Esophagus squamous epithelium (tissue), 5 donors: ENCODE results near the gene ARHGAP12. TPM values are rescaled to one million over a fixed set of nuclear protein-coding genes. Genes with fewer than 3 reads are reported as not detected.
"Not testable (repeated sequence)": the region's sequence is repeated elsewhere in the genome, so short reads cannot be mapped to it uniquely, and the experiment has no call there.

Source experiments
- DNase-seq: peaks from one replicate; lab custom pipeline; 2025; lab: John Stamatoyannopoulos, UW
- H3K27ac ChIP-seq, 4 donors: fragments of 200-600 bp; sonication (generic); one replicate each; pipeline ENCODE4 v1.5.1; 2016 to 2019; ENCODE audit warnings: mild to moderate bottlenecking in 1 of 4
- H3K27me3 ChIP-seq, 4 donors: fragments of 200-600 bp; sonication (generic); 1 replicate in 3 of 4; 2 replicates in 1 of 4; pipeline versions ENCODE4 v1.5.1 to v1.6.0; 2017 to 2021; ENCODE audit warnings: antibody characterized with exemption in 1 of 4
- H3K36me3 ChIP-seq, 3 donors: fragments of 200-600 bp; sonication (generic); one replicate each; pipeline ENCODE4 v1.5.1; 2016 to 2019
- H3K4me1 ChIP-seq, 3 donors: fragments of 200-600 bp; sonication (generic); one replicate each; pipeline ENCODE4 v1.5.1; 2017 to 2019
- H3K4me3 ChIP-seq, 4 donors: fragments of 200-600 bp; sonication (generic); 1 replicate in 3 of 4; 2 replicates in 1 of 4; pipeline ENCODE4 v1.5.1; 2016 to 2019; ENCODE audit warnings: mild to moderate bottlenecking in 2 of 4, moderate library complexity in 1 of 4
- H3K9me3 ChIP-seq, 3 donors: fragments of 200-600 bp; sonication (generic); one replicate each; pipeline ENCODE4 v1.5.1; 2016 to 2019
- POLR2A ChIP-seq, 4 donors: fragments of 450-650 bp; IDR thresholded peaks; one replicate each; pipeline ENCODE4 v1.6.1; 2017; ENCODE audit warnings: antibody characterized with exemption in 4 of 4, mild to moderate bottlenecking in 4 of 4, moderate library complexity in 3 of 4
- WGBS, 2 donors: methylation state at CpG; one replicate each; pipeline ENCODE4 v1.1.5; 2018; 5-methylcytosine and 5-hydroxymethylcytosine counted together
- intact Hi-C: fragments of 100-400 bp; cut with DNase I; formaldehyde crosslinking; loops from one replicate; pipeline ENCODE4 v1.15.0; 2022
- total RNA-seq, 4 donors: library from RNA; depleted of rRNA; stranded (reverse); fragments of >200 nt; gene quantifications; one replicate each; pipeline ENCODE4 v1.1.0, GENCODE V29; 2016
- TF ChIP-seq, protein P1 (sequence below), 6 experiments: fragments of 450-650 bp in 4 of 6; fragments of 200-600 bp in 2 of 6; sonication (generic) in 2 of 6; IDR thresholded peaks; one replicate each; pipeline ENCODE4 v1.5.1; 2016 to 2019; ENCODE audit warnings: antibody characterized with exemption in 6 of 6, mild to moderate bottlenecking in 4 of 6, moderate library complexity in 4 of 6
- donor health status: DM: yes; HTN: yes; CAD: no.

ARHGAP12 gene
- total RNA-seq, 4 donors from 2014 or later: 8.5 to 31.3 (median 16.9) TPM

GRCh38 chr10:31974434-31975124 lies 45.9 kb upstream of the ARHGAP12 start:
- no peaks in the 10 kb centered on the region for H3K9me3 ChIP-seq
- H3K4me1 ChIP-seq: peaks cover 2 to 12% (median 9%) of the 10 kb centered on the region in 3 donors
- no peaks in the 10 kb centered on the region for H3K36me3 ChIP-seq
- TF ChIP-seq, protein P1, sequence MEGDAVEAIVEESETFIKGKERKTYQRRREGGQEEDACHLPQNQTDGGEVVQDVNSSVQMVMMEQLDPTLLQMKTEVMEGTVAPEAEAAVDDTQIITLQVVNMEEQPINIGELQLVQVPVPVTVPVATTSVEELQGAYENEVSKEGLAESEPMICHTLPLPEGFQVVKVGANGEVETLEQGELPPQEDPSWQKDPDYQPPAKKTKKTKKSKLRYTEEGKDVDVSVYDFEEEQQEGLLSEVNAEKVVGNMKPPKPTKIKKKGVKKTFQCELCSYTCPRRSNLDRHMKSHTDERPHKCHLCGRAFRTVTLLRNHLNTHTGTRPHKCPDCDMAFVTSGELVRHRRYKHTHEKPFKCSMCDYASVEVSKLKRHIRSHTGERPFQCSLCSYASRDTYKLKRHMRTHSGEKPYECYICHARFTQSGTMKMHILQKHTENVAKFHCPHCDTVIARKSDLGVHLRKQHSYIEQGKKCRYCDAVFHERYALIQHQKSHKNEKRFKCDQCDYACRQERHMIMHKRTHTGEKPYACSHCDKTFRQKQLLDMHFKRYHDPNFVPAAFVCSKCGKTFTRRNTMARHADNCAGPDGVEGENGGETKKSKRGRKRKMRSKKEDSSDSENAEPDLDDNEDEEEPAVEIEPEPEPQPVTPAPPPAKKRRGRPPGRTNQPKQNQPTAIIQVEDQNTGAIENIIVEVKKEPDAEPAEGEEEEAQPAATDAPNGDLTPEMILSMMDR (IDR thresholded peaks at IDR 0.05): no peak
- no peak for TF ChIP-seq POLR2A (IDR thresholded peaks at IDR 0.05)
- no peak overlapping the region for H3K4me3 ChIP-seq
- DNase-seq: no peak
- 55 to 80% methylated on average over 4 of the region's 4 CpGs for WGBS, 2 donors
- no peak overlapping the region for H3K27ac ChIP-seq
- intact Hi-C loops: no loop called here
- H3K27me3 ChIP-seq: no peaks in the 10 kb centered on the region

- DNase-seq: no peak
- 86 to 91% methylated on average over 9 of the region's 9 CpGs for WGBS, 2 donors
- Histone ChIP-seq H3K36me3 (no peaks in the 10 kb centered on the region), H3K4me1 (peaks cover 0 to 4% (median 2%) of the 10 kb centered on the region in 3 donors), H3K27ac (no peak overlapping the region), H3K9me3 (no peaks in the 10 kb centered on the region), H3K27me3 (no peaks in the 10 kb centered on the region), H3K4me3 (no peak overlapping the region)
- TF ChIP-seq, protein P1 (IDR thresholded peaks at IDR 0.05): no peak
- no peak for TF ChIP-seq POLR2A (IDR thresholded peaks at IDR 0.05)
- intact Hi-C loops: no loop called here
Measured at GRCh38 chr10:31972519-31973041, 43.9 kb upstream of the ARHGAP12 start.

DNA sequence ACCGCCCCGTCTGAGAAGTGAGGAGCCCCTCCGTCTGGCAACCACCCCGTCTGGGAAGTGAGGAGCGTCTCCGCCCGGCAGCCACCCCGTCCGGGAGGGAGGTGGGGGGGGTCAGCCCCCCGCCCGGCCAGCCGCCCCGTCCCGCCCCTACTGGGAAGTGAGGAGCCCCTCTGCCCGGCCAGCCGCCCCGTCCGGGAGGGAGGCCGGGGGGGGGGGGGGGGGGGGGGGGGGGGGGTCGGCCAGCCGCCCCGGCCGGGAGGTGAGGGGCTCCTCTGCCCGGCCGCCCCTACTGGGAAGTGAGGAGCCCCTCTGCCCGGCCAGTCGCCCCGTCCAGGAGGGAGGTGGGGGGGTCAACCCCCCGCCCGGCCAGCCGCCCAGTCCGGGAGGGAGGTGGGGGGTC lies 41.2 kb upstream of the ARHGAP12 start:
- H3K4me1 ChIP-seq, H3K27ac ChIP-seq, H3K27me3 ChIP-seq, H3K9me3 ChIP-seq, intact Hi-C loops, H3K4me3 ChIP-seq, DNase-seq, H3K36me3 ChIP-seq: not testable (repeated sequence)
- no CpG with 5 or more reads among the region's 32 CpGs for WGBS, 2 donors

DNA sequence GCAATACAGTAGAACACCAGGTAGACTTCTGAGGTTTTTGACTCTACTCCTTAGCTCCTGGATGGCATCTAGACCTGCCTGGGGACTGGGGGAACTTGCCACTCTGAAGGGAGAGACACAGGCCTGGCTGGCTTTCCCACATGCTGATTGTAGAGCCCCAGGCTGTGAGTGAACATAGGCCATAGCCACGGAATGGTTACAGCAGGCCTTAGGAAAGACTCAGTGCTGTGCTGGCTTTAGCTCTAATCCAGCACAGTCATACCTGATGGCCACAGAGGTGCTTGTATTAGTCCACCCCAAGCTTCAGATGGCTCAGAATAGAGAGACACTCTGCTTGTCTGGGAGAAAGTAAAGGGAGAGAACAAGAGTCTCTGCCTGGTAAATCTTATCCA lies 35.0 kb upstream of the ARHGAP12 start:
- Histone ChIP-seq H3K27me3 (no peaks in the 10 kb centered on the region), H3K36me3 (no peaks in the 10 kb centered on the region), H3K4me1 (peaks cover 0 to 24% (median 4%) of the 10 kb centered on the region in 3 donors), H3K9me3 (no peaks in the 10 kb centered on the region), H3K27ac (no peak overlapping the region), H3K4me3 (no peak overlapping the region)
- 43 to 80% methylated on average over 1 of the region's 1 CpG for WGBS, 2 donors
- intact Hi-C loops: no loop called here
- TF ChIP-seq, protein P1 (IDR thresholded peaks at IDR 0.05): no peak
- no peak for TF ChIP-seq POLR2A (IDR thresholded peaks at IDR 0.05)
- DNase-seq: no peak

GRCh38 chr10:31962826-31963588 lies 34.4 kb upstream of the ARHGAP12 start:
- WGBS, 2 donors: 78 to 94% methylated on average over 3 of the region's 4 CpGs
- Histone ChIP-seq H3K4me3 (no peak overlapping the region), H3K27ac (no peak overlapping the region), H3K36me3 (no peaks in the 10 kb centered on the region), H3K27me3 (no peaks in the 10 kb centered on the region), H3K9me3 (no peaks in the 10 kb centered on the region), H3K4me1 (peaks cover 0 to 24% (median 4%) of the 10 kb centered on the region in 3 donors)
- DNase-seq: no peak
- intact Hi-C loops: no loop called here
- TF ChIP-seq, protein P1 (IDR thresholded peaks at IDR 0.05): no peak
- TF ChIP-seq POLR2A (IDR thresholded peaks at IDR 0.05): no peak
